Left ventricle myocardium inferior (tissue), 1 donor: ENCODE measurements around the gene PLSCR4. TPM values are rescaled to one million over a fixed set of nuclear protein-coding genes. Genes with fewer than 3 reads are reported as not detected.

Source experiments
- DNase-seq: peaks from one replicate; pipeline ENCODE4 v3.0.0-alpha.2; 2020
- H3K27ac ChIP-seq: fragments of 200-600 bp; replicated peaks from 2 replicates; pipeline ENCODE4 v1.8.0; 2021
- H3K27me3 ChIP-seq: fragments of 200-600 bp; 2 replicates; pipeline ENCODE4 v1.8.0; 2021; ENCODE audit warnings: low read depth
- H3K36me3 ChIP-seq: fragments of 200-600 bp; 2 replicates; pipeline ENCODE4 v1.8.0; 2021
- H3K4me1 ChIP-seq: fragments of 200-600 bp; 2 replicates; pipeline ENCODE4 v1.8.0; 2021
- H3K4me3 ChIP-seq: fragments of 200-600 bp; 2 replicates; pipeline ENCODE4 v1.8.0; 2021; ENCODE audit warnings: mild to moderate bottlenecking, moderate library complexity
- H3K9me3 ChIP-seq: fragments of 200-600 bp; replicated peaks from 2 replicates; pipeline ENCODE4 v1.8.0; 2021
- intact Hi-C: fragments of 100-400 bp; cut with micrococcal nuclease; formaldehyde crosslinking; loops from one replicate; pipeline ENCODE4 v1.11.0; 2022
- total RNA-seq: library from RNA; stranded (reverse); fragmentation: NEBNext Ultra II Directional; extraction: Animal tissue kit (Norgen Biotek cat#: 25700); gene quantifications from one replicate; pipeline ENCODE4 v1.2.1, GENCODE V29; 2021
- TF ChIP-seq, protein P1 (sequence below): fragments of 200-600 bp; IDR thresholded peaks from 2 replicates; pipeline ENCODE4 v1.8.0; 2021; ENCODE audit warnings: antibody characterized with exemption, mild to moderate bottlenecking, borderline replicate concordance
- donor health status: DM: no; HTN: yes; CAD: no; lungs with severe emphysema.

The PLSCR4 gene
- total RNA-seq, 1 donor from 2014 or later: 12.1 TPM

DNA sequence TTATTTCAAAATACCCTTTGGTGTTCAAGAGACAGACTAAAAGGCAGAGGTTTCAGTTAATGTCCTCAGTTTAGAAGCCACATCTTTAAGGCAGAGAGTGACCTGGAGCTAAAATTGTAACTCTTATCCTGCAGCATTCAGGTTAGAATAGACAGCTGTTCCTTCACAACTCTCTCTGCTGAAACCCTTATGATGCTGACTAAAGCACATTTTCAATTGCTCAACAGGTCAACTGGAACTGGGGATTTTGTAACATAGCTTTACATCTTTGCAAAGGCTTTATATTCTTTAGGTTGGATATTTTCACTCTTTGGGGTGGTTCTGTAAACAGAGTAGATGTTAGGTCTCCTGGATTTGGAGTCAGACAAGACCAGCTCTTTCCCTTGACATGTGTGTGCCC, 20.3 kb upstream of the PLSCR4 start:
- DNase-seq: no peak
- H3K27ac ChIP-seq: no peak overlapping the region
- no peaks in the 10 kb centered on the region for H3K36me3 ChIP-seq
- no peak overlapping the region for H3K4me3 ChIP-seq
- TF ChIP-seq, protein P1, sequence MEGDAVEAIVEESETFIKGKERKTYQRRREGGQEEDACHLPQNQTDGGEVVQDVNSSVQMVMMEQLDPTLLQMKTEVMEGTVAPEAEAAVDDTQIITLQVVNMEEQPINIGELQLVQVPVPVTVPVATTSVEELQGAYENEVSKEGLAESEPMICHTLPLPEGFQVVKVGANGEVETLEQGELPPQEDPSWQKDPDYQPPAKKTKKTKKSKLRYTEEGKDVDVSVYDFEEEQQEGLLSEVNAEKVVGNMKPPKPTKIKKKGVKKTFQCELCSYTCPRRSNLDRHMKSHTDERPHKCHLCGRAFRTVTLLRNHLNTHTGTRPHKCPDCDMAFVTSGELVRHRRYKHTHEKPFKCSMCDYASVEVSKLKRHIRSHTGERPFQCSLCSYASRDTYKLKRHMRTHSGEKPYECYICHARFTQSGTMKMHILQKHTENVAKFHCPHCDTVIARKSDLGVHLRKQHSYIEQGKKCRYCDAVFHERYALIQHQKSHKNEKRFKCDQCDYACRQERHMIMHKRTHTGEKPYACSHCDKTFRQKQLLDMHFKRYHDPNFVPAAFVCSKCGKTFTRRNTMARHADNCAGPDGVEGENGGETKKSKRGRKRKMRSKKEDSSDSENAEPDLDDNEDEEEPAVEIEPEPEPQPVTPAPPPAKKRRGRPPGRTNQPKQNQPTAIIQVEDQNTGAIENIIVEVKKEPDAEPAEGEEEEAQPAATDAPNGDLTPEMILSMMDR: no peak
- peaks cover 17% of the 10 kb centered on the region for H3K4me1 ChIP-seq
- H3K9me3 ChIP-seq: no peaks in the 10 kb centered on the region
- intact Hi-C loops: no loop called here
- H3K27me3 ChIP-seq: no peaks in the 10 kb centered on the region

DNA sequence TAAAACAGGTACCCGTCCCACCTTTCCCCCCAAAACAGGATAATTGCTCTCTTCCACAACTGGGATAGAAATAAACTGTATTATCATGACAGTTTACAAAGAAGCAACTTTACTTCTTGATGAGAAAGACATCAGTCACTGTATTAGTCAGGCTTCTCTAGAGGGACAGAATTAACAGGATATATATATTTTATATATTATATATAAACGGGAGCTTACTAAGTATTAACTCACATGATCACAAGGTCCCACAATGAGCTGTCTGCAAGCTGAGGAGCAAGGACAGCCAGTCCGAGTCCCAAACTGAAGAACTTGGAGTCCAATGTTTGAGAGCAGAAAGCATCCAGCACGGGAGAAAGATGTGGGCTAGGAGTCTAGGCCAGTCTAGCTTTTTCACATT, 18.4 kb upstream of the PLSCR4 start:
- DNase-seq: no peak
- intact Hi-C loops: no loop called here
- Histone ChIP-seq H3K4me3 (no peak overlapping the region), H3K4me1 (peaks cover 4% of the 10 kb centered on the region), H3K9me3 (no peaks in the 10 kb centered on the region), H3K36me3 (no peaks in the 10 kb centered on the region), H3K27me3 (no peaks in the 10 kb centered on the region), H3K27ac (no peak overlapping the region)
- TF ChIP-seq, protein P1: no peak

GRCh38 chr3:146268535-146269219, 17.8 kb upstream of the PLSCR4 start:
- TF ChIP-seq, protein P1: no peak
- intact Hi-C loops: no loop called here
- no peak overlapping the region for H3K27ac ChIP-seq
- H3K4me3 ChIP-seq: no peak overlapping the region
- no peaks in the 10 kb centered on the region for H3K4me1 ChIP-seq
- H3K9me3 ChIP-seq: no peaks in the 10 kb centered on the region
- no peaks in the 10 kb centered on the region for H3K27me3 ChIP-seq
- H3K36me3 ChIP-seq: no peaks in the 10 kb centered on the region
- no peak for DNase-seq

GRCh38 chr3:146265720-146266119, 14.8 kb upstream of the PLSCR4 start:
- no peaks in the 10 kb centered on the region for H3K36me3 ChIP-seq
- TF ChIP-seq, protein P1: no peak
- H3K4me3 ChIP-seq: no peak overlapping the region
- intact Hi-C loops: no loop called here
- no peak for DNase-seq
- H3K4me1 ChIP-seq: no peaks in the 10 kb centered on the region
- H3K9me3 ChIP-seq: no peaks in the 10 kb centered on the region
- no peaks in the 10 kb centered on the region for H3K27me3 ChIP-seq
- no peak overlapping the region for H3K27ac ChIP-seq

DNA sequence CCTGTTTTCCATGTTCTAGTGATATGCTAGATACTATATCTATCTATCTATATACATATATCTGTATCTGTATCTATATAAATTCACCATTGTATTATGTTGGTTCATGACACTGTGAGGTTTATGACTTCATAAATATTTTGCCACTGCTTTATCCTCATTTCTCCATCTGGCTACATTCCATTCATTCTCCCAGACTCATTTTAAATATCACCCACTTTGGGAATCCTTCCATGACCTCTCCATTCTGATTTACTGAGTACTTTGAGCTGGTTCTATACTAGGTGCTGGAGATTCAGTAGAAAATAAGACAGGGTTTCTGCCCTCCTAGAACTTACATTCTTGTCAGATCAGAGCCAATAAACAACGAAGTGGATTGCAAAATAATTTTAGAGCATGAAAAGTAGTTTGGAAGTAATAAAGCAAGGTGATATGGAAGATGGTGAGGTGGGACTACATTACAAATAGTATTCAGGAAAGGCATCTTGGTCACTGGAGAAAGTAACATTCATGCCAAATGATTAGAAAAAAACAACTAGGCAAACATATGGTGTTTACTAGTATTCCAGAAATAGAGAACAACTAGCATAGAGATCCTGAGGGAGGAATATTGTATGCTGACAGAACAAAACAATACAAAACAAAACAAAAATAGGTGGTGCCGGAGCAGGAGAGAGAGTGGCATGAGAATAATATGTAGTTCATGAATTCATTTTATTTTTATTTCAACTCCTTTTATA, 11.6 kb upstream of the PLSCR4 start:
- H3K9me3 ChIP-seq: no peaks in the 10 kb centered on the region
- no peak overlapping the region for H3K4me3 ChIP-seq
- intact Hi-C loops: no loop called here
- no peak overlapping the region for H3K27ac ChIP-seq
- no peaks in the 10 kb centered on the region for H3K4me1 ChIP-seq
- H3K36me3 ChIP-seq: no peaks in the 10 kb centered on the region
- H3K27me3 ChIP-seq: no peaks in the 10 kb centered on the region
- TF ChIP-seq, protein P1: no peak
- DNase-seq: no peak
